Inferior parietal cortex (tissue), 1 donor: ENCODE data around the gene MAP4K5.
"Not testable (repeated sequence)": the region's sequence is repeated elsewhere in the genome, so short reads cannot be mapped to it uniquely, and the experiment has no call there.

Source experiments
- DNase-seq: peaks from one replicate; pipeline ENCODE4 v3.0.0-alpha.2; 2016; ENCODE audit errors: extremely low spot score

The MAP4K5 gene

GRCh38 chr14:50532502-50533240 lies at the start of gene MAP4K5:
MAP4K5 (minus strand) TSS chr14:50532569; CDS start chr14:50532049, 520 bp downstream.
- peak; percentile 85 for DNase-seq

- no peak for DNase-seq
Observed at GRCh38 chr14:50578433-50578832, 46.1 kb upstream of the MAP4K5 start.

GRCh38 chr14:50577982-50578381 lies 45.6 kb upstream of the MAP4K5 start:
- no peak for DNase-seq

GRCh38 chr14:50575769-50576168 lies 43.4 kb upstream of the MAP4K5 start:
- DNase-seq: no peak

- peak; percentile 3 for DNase-seq
Observed at GRCh38 chr14:50573862-50574261, 41.5 kb upstream of the MAP4K5 start.

- DNase-seq: no peak
Observed at GRCh38 chr14:50569714-50570274, 37.4 kb upstream of the MAP4K5 start.

GRCh38 chr14:50562841-50563240 lies 30.5 kb upstream of the MAP4K5 start:
- DNase-seq: no peak

- peak; percentile 72 for DNase-seq
Observed at GRCh38 chr14:50560931-50561285, 28.5 kb upstream of the MAP4K5 start.

- peak; percentile 67 for DNase-seq
Observed at GRCh38 chr14:50559990-50560930, 27.9 kb upstream of the MAP4K5 start, which contains the start of gene ATL1. ATL1 (plus strand) TSS chr14:50560145; CDS start chr14:50560266, 121 bp downstream.

- not testable (repeated sequence) for DNase-seq
Observed at GRCh38 chr14:50552796-50553195, 20.4 kb upstream of the MAP4K5 start.

- DNase-seq: no peak
Observed at GRCh38 chr14:50551877-50552276, 19.5 kb upstream of the MAP4K5 start.

- DNase-seq: no peak
Observed at GRCh38 chr14:50550294-50550693, 17.9 kb upstream of the MAP4K5 start.

GRCh38 chr14:50545618-50546017 lies 13.2 kb upstream of the MAP4K5 start:
- DNase-seq: no peak

- no peak for DNase-seq
Observed at GRCh38 chr14:50544911-50545310, 12.5 kb upstream of the MAP4K5 start.

GRCh38 chr14:50542941-50543418 lies 10.6 kb upstream of the MAP4K5 start:
- DNase-seq: peak; percentile 73

- DNase-seq: no peak
Observed at GRCh38 chr14:50541159-50541567, 8.8 kb upstream of the MAP4K5 start.

GRCh38 chr14:50539051-50539450 lies 6.7 kb upstream of the MAP4K5 start:
- DNase-seq: no peak

GRCh38 chr14:50538034-50538433 lies 5.7 kb upstream of the MAP4K5 start:
- DNase-seq: not testable (repeated sequence)

- no peak for DNase-seq
Observed at GRCh38 chr14:50534997-50535396, 2.6 kb upstream of the MAP4K5 start.

GRCh38 chr14:50534416-50534815 lies 2.0 kb upstream of the MAP4K5 start:
- no peak for DNase-seq

GRCh38 chr14:50533806-50534205 lies 1.4 kb upstream of the MAP4K5 start:
- no peak for DNase-seq

- DNase-seq: no peak
Observed at GRCh38 chr14:50533241-50533705, 904 bp upstream of the MAP4K5 start.
